Spinal cord (tissue), 10 donors: ENCODE results near the gene SH3TC2. TPM values are rescaled to one million over a fixed set of nuclear protein-coding genes. Genes with fewer than 3 reads are reported as not detected.

Experiments used
- DNase-seq, 6 donors: peaks; one replicate each; pipeline versions ENCODE4 v3.0.0 to v3.0.0-alpha.2; 2013 to 2015; ENCODE audit warnings: low spot score in 6 of 6, low read depth in 4 of 6
- H3K27ac ChIP-seq: one replicate; pipeline ENCODE4 v1.5.1; 2013; ENCODE audit warnings: low read depth, low read length, control low read depth
- H3K27me3 ChIP-seq: one replicate; pipeline ENCODE4 v1.6.1; 2013; ENCODE audit warnings: low read length; ENCODE audit not compliant: control insufficient read depth, insufficient read depth
- H3K36me3 ChIP-seq: one replicate; pipeline ENCODE4 v1.6.1; 2013; ENCODE audit warnings: low read length; ENCODE audit not compliant: control insufficient read depth, insufficient read depth
- H3K4me1 ChIP-seq: one replicate; pipeline ENCODE4 v1.6.1; 2013; ENCODE audit warnings: low read length; ENCODE audit not compliant: control insufficient read depth, insufficient read depth
- H3K4me3 ChIP-seq: one replicate; pipeline ENCODE4 v1.5.1; 2013; ENCODE audit warnings: low read depth, low read length, control low read depth
- H3K9me3 ChIP-seq: one replicate; pipeline ENCODE4 v1.6.1; 2013; ENCODE audit warnings: low read length; ENCODE audit not compliant: control insufficient read depth, insufficient read depth
- WGBS: methylation state at CpG from one replicate; pipeline ENCODE4 v1.1.5; 2013; ENCODE audit warnings: missing lambda C conversion rate; ENCODE audit not compliant: insufficient coverage; 5-methylcytosine and 5-hydroxymethylcytosine counted together
- polyA plus RNA-seq, 2 donors: library from polyadenylated mRNA; unstranded; fragments of 120-200 nt; gene quantifications; one replicate each; pipeline ENCODE4 v1.2.1, GENCODE V29; 2013; ENCODE audit not compliant: insufficient read length in 2 of 2
- total RNA-seq, 2 donors: library from RNA; depleted of rRNA in 1 of 2; stranded (reverse); fragments of 120-200 nt in 1 of 2; fragments of >200 nt in 1 of 2; gene quantifications; one replicate each; pipeline versions ENCODE4 v1.2.3 to v1.2.4, GENCODE V29; 2013 to 2014
- donor health status: healthy.

The SH3TC2 gene
- total and polyA plus RNA-seq, 4 donors, result 4.0 to 43.7 (median 10.9) TPM

DNA sequence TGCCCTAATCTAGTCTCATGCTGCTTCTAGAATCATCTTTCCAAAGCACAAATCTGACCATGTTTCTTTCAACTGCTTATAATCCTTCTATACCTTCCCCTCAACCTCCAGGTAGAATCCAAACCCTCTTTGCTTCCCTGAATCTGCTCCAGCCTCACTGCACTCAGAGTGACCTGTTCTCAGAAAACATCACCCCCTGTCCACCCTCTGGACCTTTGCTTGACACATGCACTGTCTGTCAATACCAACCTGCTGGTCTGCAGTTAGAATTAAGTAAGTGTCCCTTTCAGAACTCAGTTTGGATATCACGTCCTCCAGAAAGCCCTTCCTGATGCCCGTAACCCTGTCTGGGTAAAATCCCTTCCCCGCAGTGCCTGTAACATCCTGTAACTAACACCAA is 63.1 kb downstream of the SH3TC2 start:
- Histone ChIP-seq H3K27me3 (no peaks in the 10 kb centered on the region), H3K27ac (no peak overlapping the region), H3K4me3 (no peak overlapping the region), H3K9me3 (no peaks in the 10 kb centered on the region), H3K4me1 (no peaks in the 10 kb centered on the region), H3K36me3 (no peaks in the 10 kb centered on the region)
- DNase-seq, result no peak
- 92% methylated on average over 3 of the region's 3 CpGs for WGBS

GRCh38 chr5:148998174-148998797 is 64.6 kb downstream of the SH3TC2 start:
- Histone ChIP-seq H3K27ac (no peak overlapping the region), H3K4me3 (no peak overlapping the region), H3K27me3 (no peaks in the 10 kb centered on the region), H3K9me3 (no peaks in the 10 kb centered on the region), H3K4me1 (no peaks in the 10 kb centered on the region), H3K36me3 (no peaks in the 10 kb centered on the region)
- DNase-seq, result peak in 2 of 6 donors; percentile 62 to 63
- 54% methylated on average over 4 of the region's 6 CpGs for WGBS

GRCh38 chr5:148996270-148996669 is 66.6 kb downstream of the SH3TC2 start:
- Histone ChIP-seq H3K4me3 (no peak overlapping the region), H3K36me3 (no peaks in the 10 kb centered on the region), H3K9me3 (no peaks in the 10 kb centered on the region), H3K4me1 (no peaks in the 10 kb centered on the region), H3K27me3 (no peaks in the 10 kb centered on the region), H3K27ac (no peak overlapping the region)
- DNase-seq, result no peak
- WGBS, result 63% methylated on average over 2 of the region's 3 CpGs

DNA sequence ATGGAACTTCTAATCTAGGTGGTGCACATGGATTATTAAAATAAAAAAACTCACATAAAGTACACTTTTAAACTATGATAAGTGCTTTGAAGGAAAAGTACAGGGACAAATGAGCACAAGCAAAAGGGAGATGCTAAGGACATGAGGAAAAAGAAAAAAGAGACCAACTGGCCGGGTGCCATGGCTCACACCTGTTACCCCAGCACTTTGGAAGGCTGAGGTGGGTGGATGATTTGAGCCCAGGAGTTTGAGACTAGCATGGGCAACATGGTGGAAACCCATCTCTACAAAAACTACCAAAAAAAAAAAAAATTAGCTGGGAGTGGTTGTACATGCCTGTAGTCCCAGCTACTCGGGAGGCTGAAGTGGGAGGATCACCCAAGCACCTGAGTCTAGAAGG is 67.1 kb downstream of the SH3TC2 start:
- H3K27me3 ChIP-seq, result no peaks in the 10 kb centered on the region
- no peaks in the 10 kb centered on the region for H3K36me3 ChIP-seq
- DNase-seq, result no peak
- H3K4me1 ChIP-seq, result no peaks in the 10 kb centered on the region
- H3K9me3 ChIP-seq, result no peaks in the 10 kb centered on the region
- no peak overlapping the region for H3K4me3 ChIP-seq
- H3K27ac ChIP-seq, result no peak overlapping the region
- no CpG with 5 or more reads among the region's 2 CpGs for WGBS

DNA sequence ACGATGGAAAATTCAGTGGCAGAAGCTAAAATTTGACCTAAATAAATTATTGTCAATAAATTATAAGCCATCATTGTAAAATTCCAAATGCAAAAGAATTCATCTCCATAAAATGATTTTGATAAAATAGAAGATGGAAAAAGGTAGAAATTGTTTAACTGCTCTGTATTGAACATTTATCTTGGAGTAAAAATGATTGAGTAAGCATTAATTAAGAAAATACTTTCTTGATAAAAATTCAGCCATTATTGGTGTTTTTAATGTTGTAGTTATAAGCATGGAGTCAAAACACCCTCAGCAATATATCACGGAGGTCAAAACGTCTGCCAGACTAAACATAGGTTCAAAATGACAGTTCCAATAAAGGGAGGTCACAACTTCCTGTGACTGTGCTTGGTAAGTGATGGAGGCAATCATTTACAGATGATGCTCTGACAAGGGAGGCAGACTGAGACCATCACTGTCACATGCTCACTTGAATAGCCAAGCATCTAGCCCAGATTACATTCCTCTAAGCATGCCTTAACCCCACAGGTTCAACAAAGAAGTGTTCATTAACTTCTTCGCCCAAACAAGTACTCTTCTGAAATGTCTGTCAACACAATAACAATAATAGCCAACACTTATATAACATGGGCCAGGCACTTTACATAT is 69.5 kb downstream of the SH3TC2 start:
- Histone ChIP-seq H3K4me3 (no peak overlapping the region), H3K36me3 (no peaks in the 10 kb centered on the region), H3K9me3 (no peaks in the 10 kb centered on the region), H3K27ac (no peak overlapping the region), H3K4me1 (no peaks in the 10 kb centered on the region), H3K27me3 (no peaks in the 10 kb centered on the region)
- no peak for DNase-seq
- 95% methylated on average over 1 of the region's 4 CpGs for WGBS

- Histone ChIP-seq H3K27me3 (no peaks in the 10 kb centered on the region), H3K9me3 (no peaks in the 10 kb centered on the region), H3K4me3 (no peak overlapping the region), H3K4me1 (no peaks in the 10 kb centered on the region), H3K27ac (no peak overlapping the region), H3K36me3 (no peaks in the 10 kb centered on the region)
- 100% methylated on average over 1 of the region's 3 CpGs for WGBS
- DNase-seq, result no peak
Observed at GRCh38 chr5:148992265-148992664, 70.6 kb downstream of the SH3TC2 start.

GRCh38 chr5:148991566-148991965 is 71.3 kb downstream of the SH3TC2 start:
- DNase-seq, result no peak
- H3K27ac ChIP-seq, result no peak overlapping the region
- no peaks in the 10 kb centered on the region for H3K9me3 ChIP-seq
- no peak overlapping the region for H3K4me3 ChIP-seq
- H3K27me3 ChIP-seq, result no peaks in the 10 kb centered on the region
- H3K36me3 ChIP-seq, result no peaks in the 10 kb centered on the region
- H3K4me1 ChIP-seq, result no peaks in the 10 kb centered on the region

- H3K4me3 ChIP-seq, result no peak overlapping the region
- WGBS, result no CpG with 5 or more reads among the region's 1 CpG
- H3K27ac ChIP-seq, result no peak overlapping the region
- H3K36me3 ChIP-seq, result no peaks in the 10 kb centered on the region
- no peak for DNase-seq
- H3K27me3 ChIP-seq, result no peaks in the 10 kb centered on the region
- no peaks in the 10 kb centered on the region for H3K4me1 ChIP-seq
- H3K9me3 ChIP-seq, result no peaks in the 10 kb centered on the region
Observed at GRCh38 chr5:148990817-148991216, 72.0 kb downstream of the SH3TC2 start.

GRCh38 chr5:148989567-148989966 is 73.3 kb downstream of the SH3TC2 start:
- no peaks in the 10 kb centered on the region for H3K4me1 ChIP-seq
- no peak overlapping the region for H3K4me3 ChIP-seq
- DNase-seq, result no peak
- no peaks in the 10 kb centered on the region for H3K36me3 ChIP-seq
- WGBS, result 80% methylated on average over 1 of the region's 2 CpGs
- H3K27ac ChIP-seq, result no peak overlapping the region
- no peaks in the 10 kb centered on the region for H3K27me3 ChIP-seq
- H3K9me3 ChIP-seq, result no peaks in the 10 kb centered on the region

DNA sequence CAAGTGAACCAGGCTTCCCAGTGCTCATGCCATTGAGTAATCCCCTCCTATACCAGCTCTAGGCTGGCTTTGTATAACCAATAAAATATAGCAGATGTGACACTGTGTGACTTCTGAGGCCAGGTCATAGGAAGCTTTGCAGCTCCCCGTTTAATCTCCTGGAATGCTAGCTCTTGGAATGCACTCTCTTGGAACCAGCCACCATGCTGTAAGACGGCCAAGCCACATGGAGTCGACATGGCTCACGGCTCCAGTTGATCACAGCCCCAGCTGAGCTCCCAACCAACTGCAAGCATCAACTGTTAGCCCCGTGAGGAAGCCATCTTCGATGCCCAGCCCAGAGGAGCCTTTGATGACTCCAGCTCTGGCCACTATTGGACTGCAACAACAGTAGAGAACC is 74.5 kb downstream of the SH3TC2 start:
- WGBS, result 88% methylated on average over 6 of the region's 6 CpGs
- Histone ChIP-seq H3K4me3 (no peak overlapping the region), H3K27ac (no peak overlapping the region), H3K27me3 (no peaks in the 10 kb centered on the region), H3K9me3 (no peaks in the 10 kb centered on the region), H3K4me1 (no peaks in the 10 kb centered on the region), H3K36me3 (no peaks in the 10 kb centered on the region)
- DNase-seq, result no peak
